NCI-H748 (cell line): Measurements from ENCODE around the gene RPN2.

Source experiments
- DNase-seq: peaks from one replicate; lab custom pipeline; 2025; ENCODE audit not compliant: unreplicated experiment; lab: John Stamatoyannopoulos, UW

Gene RPN2

DNA sequence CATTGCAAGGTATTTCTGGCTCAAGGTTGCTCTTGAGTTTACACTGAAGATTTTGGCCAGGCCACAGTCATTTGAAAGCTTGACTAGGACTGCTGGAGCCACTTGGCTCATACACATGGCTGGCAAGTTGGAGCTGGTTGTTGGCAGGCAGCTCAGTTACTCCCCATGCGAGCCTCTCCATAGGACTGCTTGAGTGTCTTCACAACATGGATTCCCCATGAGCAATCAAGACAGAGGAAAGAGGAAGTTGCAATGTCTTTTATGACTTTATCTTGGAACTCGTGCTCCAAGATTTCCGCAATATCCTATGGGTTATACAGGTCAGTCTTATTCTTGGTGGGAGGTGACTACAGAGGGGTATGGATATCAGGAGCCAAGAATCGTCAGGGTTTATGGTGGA is 109.0 kb downstream of the RPN2 start:
- no peak for DNase-seq

DNA sequence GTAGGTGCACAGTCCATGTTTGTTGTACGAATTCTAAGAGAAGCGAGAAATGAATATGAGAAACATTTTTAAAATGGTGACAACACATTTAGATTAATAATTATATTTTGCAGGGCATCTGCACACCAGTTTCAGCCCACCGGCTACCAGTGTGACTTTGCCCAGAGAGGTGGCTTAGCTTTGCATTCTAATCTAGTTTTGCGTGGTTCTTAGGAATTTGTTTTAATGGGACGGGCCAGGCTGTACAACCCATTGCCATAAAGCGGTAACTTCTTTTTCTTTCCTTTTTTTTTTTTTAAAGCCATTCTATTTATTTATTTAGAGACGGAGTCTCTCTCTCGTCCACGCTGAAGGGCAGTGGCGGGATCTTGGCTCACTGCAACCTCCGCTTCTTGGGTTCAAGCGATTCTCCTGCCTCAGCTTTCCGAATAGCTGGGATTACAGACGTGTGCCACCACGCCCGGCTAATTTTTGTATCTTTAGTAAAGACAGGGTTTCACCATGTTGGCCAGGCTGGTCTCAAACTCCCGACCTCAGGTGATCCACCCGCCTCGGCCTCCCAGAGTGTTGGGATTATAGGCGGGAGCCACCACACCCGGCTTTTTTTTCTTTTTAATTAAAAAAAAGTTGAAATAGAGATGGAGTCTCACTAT is 111.2 kb downstream of the RPN2 start:
- no peak for DNase-seq
